Astrocyte of the spinal cord (primary cell): ENCODE data around the gene EIF2B4.

Experiments used
- DNase-seq: peaks from one replicate; pipeline ENCODE4 v3.0.0; 2011; ENCODE audit warnings: low read depth, low spot score
- H3K4me3 ChIP-seq: 2 replicates; pipeline ENCODE4 v1.5.1; 2011; ENCODE audit warnings: low read depth, mild to moderate bottlenecking, low read length, moderate library complexity
- in situ Hi-C: cut with HindIII; loops from 2 replicates; pipeline ENCODE4 v1.10.0; 2017; ENCODE audit warnings: low sequenced_read_pairs
- TF ChIP-seq, protein P1 (sequence below): IDR thresholded peaks from 2 replicates; pipeline ENCODE4 v1.5.1; 2012; ENCODE audit warnings: low read depth, mild to moderate bottlenecking, low read length, inconsistent platforms

EIF2B4 gene

DNA sequence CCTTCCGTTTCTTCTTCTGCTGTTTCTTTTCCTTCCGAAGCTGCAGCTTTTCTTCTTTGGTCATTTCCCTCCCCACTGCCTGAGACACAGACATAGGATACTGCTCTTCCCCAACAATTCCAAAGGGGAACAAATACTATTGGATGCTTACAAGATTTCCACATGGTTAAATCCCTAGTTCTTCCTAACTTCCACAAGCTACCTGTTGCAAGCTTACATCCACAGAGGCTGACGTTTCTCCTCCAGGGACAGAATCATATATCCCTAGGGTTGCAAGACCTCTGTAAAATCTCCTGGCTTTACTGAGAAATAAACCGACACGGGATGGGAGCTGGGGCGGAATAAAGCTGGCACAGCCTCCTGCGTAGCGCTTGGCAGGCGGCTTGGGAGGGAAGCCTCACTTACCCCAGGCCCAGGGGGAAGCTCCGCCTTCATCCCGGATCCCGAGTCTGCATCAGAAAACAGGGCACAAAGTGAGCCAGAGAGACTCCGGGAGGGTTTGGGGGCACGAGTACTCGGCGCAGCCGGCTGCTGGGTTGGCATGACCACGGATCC lies 590 bp downstream of the EIF2B4 start:
- peak; percentile 63 for DNase-seq
- in situ Hi-C loops = no loop called here
- TF ChIP-seq, protein P1, sequence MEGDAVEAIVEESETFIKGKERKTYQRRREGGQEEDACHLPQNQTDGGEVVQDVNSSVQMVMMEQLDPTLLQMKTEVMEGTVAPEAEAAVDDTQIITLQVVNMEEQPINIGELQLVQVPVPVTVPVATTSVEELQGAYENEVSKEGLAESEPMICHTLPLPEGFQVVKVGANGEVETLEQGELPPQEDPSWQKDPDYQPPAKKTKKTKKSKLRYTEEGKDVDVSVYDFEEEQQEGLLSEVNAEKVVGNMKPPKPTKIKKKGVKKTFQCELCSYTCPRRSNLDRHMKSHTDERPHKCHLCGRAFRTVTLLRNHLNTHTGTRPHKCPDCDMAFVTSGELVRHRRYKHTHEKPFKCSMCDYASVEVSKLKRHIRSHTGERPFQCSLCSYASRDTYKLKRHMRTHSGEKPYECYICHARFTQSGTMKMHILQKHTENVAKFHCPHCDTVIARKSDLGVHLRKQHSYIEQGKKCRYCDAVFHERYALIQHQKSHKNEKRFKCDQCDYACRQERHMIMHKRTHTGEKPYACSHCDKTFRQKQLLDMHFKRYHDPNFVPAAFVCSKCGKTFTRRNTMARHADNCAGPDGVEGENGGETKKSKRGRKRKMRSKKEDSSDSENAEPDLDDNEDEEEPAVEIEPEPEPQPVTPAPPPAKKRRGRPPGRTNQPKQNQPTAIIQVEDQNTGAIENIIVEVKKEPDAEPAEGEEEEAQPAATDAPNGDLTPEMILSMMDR = no peak
- peak overlapping the region; percentile 73 for H3K4me3 ChIP-seq

DNA sequence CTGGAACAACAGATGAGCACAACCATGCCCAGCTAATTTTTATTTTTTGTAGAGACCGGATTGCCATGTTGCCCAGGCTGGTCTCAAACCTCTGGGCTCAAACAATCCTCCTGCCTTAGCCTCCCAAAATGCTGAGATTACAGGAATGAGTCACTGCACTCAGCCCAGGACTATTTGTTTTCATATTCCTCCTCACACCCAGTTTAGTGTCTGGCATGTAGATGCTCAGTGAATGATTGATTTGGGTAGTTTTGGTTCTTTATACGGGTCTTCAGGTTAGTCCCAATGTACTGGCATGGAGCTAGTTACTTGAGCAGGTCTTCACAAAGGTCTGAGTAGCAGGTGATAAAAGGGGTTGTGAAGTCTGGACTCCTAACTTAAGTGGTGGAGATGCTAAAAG lies 6.2 kb downstream of the EIF2B4 start:
- TF ChIP-seq, protein P1 = no peak
- H3K4me3 ChIP-seq = no peak overlapping the region
- no peak for DNase-seq
- in situ Hi-C loops = no loop called here

GRCh38 chr2:27362678-27363420 lies 7.3 kb downstream of the EIF2B4 start:
- in situ Hi-C loops = no loop called here
- no peak for DNase-seq
- no peak overlapping the region for H3K4me3 ChIP-seq
- TF ChIP-seq, protein P1 = no peak

DNA sequence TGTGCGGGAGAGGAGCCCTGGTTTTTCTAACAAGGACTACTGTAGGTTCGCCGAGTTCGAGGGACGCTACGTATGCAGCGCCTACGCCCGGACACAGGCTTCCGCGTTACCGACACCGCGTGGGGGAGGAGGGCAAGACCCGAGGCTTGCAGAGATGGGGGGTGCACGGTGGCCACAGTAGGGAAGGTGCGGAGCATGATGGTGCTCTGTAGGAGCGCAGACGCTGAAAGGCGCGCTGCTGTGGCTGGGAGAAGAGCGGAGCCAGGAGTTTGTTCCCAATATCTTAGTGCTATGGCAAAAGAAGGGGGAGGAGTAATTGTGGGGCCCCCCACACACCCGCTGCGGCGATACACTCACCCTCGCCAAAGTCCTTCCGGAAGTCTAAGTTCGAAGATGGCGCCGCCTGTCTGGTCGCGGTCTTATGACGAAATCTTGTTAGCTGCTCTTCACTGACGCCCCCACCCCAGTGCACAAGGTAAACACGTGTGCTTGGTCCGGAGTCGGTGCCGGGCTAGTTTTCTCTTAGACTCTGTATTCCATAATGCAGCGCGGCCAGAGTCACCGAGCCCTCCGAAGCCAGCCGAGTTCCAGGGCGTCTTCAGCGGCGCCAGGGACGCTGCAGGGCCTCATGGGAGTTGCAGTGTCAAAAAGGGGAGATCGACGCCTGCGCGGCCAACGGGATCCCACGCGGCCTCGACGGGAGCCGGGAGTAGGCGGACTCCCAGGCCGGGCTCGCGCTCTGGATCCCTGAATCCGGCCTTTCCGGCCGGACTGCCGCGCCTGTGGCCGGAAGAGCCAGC lies 13.6 kb downstream of the EIF2B4 start, which contains the start of gene GTF3C2:
GTF3C2 (minus strand) TSS at position 383 of the 800 bp plus-strand sequence. CDS start 13,210 bp downstream, outside the sequence.
- in situ Hi-C loops = no loop called here
- H3K4me3 ChIP-seq = peak within 1 kb of the TSS; percentile 59

DNA sequence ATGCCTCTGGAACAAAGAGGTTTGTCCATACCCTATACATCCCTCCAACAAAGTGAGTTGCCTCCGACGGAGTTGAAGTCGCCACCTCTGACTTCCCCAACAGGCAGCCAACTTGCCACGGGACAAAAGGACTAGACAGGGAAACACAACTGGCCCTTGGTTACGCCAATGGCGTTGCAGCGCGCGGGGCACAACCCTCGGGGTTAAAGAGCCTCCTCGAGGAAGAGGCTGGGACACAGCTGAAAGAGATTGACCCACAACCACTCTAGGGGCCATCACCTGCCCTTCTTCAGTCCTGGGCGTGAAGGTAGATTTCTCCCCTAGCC lies 14.1 kb downstream of the EIF2B4 start:
- DNase-seq = no peak
- peak overlapping the region; percentile 59 for H3K4me3 ChIP-seq
- in situ Hi-C loops = no loop called here
- TF ChIP-seq, protein P1 = no peak

More for the DNA sequence above, 13.6 kb downstream of the EIF2B4 start, which contains the start of gene GTF3C2:
- TF ChIP-seq, protein P1 = no peak
- DNase-seq = peak; percentile 98

- TF ChIP-seq, protein P1 = no peak
- no peak for DNase-seq
- no peak overlapping the region for H3K4me3 ChIP-seq
- in situ Hi-C loops = no loop called here
Measured at GRCh38 chr2:27354597-27354927, 15.6 kb downstream of the EIF2B4 start.
